ENCODE data around the gene METTL2B.
"Not testable (repeated sequence)": the region's sequence is repeated elsewhere in the genome, so short reads cannot be mapped to it uniquely, and the experiment has no call there.

The METTL2B gene, protein sequence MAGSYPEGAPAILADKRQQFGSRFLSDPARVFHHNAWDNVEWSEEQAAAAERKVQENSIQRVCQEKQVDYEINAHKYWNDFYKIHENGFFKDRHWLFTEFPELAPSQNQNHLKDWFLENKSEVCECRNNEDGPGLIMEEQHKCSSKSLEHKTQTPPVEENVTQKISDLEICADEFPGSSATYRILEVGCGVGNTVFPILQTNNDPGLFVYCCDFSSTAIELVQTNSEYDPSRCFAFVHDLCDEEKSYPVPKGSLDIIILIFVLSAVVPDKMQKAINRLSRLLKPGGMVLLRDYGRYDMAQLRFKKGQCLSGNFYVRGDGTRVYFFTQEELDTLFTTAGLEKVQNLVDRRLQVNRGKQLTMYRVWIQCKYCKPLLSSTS

DNA sequence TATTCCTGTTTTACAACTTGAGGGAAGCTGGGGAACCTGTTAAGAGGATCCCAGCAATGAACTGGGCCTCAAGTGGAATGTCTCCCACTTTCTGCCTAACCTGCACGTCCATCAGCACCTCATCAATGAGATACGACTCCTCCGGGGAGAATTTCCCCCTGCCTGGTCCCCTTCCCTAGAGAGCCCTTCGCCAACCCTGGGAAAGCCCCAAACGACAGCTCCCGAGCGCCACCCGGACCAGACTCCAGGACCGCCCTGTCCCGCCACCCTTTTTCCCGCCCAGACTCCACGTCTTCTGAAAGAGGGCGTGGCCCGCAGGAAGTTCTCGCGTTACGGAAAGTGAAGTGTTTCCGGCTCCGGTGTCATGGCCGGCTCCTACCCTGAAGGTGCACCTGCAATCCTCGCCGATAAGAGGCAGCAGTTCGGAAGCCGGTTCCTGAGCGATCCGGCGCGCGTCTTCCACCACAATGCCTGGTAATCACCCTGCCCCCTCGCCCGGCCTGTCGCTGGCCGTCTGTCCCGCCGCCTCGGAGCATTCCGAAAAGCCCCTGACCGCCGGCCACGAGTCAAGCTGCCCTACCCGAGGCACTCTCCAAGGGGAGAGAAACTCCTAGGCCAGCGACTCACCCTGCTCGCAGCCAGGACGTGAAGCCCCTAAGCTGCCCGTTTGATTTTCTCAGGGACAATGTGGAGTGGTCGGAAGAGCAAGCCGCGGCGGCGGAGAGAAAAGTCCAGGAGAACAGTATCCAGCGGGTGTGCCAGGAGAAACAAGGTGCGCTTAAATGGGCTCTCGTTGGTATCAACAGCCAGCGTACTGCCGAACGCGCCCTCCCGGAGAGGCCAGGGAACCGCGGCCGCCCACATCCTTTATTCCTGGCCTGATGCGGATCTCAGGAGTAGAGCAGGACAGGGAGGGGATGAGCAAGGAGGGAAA is at the start of gene METTL2B:
TSS of gene METTL2B (plus strand) at position 347 of the 934 bp plus-strand sequence. CDS start at position 365, 18 bp downstream.
- not testable (repeated sequence) for H3K27me3 ChIP-seq (ENCODE audit: insufficient read depth, low read length, poor library complexity, severe bottlenecking); H3K9me2 ChIP-seq (replicated peaks; ENCODE audit: low read depth, low read length); H3K9me3 ChIP-seq (ENCODE audit: insufficient read depth, low read depth, low read length); H3K36me3 ChIP-seq (ENCODE audit: insufficient read depth, low read length); H3K4me1 ChIP-seq (ENCODE audit: insufficient read depth, low read length, poor library complexity, severe bottlenecking); H3F3A ChIP-seq (ENCODE audit: low read depth)
- peak within 1 kb of the TSS; percentile 88 for H3K4me2 ChIP-seq (ENCODE audit: low read depth, low read length, poor library complexity, severe bottlenecking)
- peaks cover 27% of the 10 kb centered on the region for H3K79me2 ChIP-seq (ENCODE audit: insufficient read depth, low read length)
- TF ChIP-seq, protein P1, sequence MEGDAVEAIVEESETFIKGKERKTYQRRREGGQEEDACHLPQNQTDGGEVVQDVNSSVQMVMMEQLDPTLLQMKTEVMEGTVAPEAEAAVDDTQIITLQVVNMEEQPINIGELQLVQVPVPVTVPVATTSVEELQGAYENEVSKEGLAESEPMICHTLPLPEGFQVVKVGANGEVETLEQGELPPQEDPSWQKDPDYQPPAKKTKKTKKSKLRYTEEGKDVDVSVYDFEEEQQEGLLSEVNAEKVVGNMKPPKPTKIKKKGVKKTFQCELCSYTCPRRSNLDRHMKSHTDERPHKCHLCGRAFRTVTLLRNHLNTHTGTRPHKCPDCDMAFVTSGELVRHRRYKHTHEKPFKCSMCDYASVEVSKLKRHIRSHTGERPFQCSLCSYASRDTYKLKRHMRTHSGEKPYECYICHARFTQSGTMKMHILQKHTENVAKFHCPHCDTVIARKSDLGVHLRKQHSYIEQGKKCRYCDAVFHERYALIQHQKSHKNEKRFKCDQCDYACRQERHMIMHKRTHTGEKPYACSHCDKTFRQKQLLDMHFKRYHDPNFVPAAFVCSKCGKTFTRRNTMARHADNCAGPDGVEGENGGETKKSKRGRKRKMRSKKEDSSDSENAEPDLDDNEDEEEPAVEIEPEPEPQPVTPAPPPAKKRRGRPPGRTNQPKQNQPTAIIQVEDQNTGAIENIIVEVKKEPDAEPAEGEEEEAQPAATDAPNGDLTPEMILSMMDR (conservative IDR thresholded peaks at IDR 0.05; ENCODE audit: low read length) = peak; percentile 42
- H3K4me3 ChIP-seq (ENCODE audit: low read length, poor library complexity, severe bottlenecking) = peak within 1 kb of the TSS; percentile 75
- peak within 1 kb of the TSS; percentile 91 for H3K9ac ChIP-seq (ENCODE audit: low read depth, low read length, poor library complexity, severe bottlenecking)
- H4K20me1 ChIP-seq (ENCODE audit: insufficient read depth, low read length, poor library complexity, severe bottlenecking) = peaks cover 11% of the 10 kb centered on the region
- H2AFZ ChIP-seq (ENCODE audit: low read length) = peak within 1 kb of the TSS; percentile 92

DNA sequence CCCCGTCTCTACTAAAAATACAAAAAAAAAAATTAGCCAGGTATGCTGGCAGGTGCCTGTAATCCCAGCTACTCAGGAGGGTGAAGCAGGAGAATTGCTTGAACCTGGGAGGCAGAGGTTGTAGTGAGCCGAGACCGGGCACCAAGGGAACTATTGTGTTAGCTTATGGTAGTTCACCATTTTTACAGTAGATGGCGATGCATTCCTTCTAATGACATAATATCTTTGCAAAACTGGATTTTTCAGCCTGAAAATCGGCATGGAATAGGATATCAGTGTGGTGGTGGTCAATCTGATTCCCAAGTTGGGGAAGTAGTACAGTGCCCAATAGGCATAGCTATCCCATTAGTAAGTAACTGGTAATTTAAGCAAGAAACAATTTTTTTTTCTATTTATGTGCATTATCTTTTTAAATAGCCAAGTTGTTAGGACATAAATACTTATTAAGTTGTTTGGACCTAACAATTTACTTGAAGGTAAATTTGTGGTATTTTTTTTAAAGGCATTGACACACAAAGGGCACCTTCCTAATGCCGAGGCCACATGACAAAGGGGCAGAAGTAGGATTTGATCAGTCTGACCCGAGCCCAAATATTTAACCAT is 49.2 kb upstream of the METTL2B start:
- H3K27me3 ChIP-seq (ENCODE audit: insufficient read depth, low read length, poor library complexity, severe bottlenecking) = no peaks in the 10 kb centered on the region
- H2AFZ ChIP-seq (ENCODE audit: low read length) = no peak overlapping the region
- no peaks in the 10 kb centered on the region for H4K20me1 ChIP-seq (ENCODE audit: insufficient read depth, low read length, poor library complexity, severe bottlenecking)
- H3K9me2 ChIP-seq (replicated peaks; ENCODE audit: low read depth, low read length) = no peaks in the 10 kb centered on the region
- no peaks in the 10 kb centered on the region for H3K9me3 ChIP-seq (ENCODE audit: insufficient read depth, low read depth, low read length)
- H3F3A ChIP-seq (ENCODE audit: low read depth) = no peaks in the 10 kb centered on the region
- no peaks in the 10 kb centered on the region for H3K79me2 ChIP-seq (ENCODE audit: insufficient read depth, low read length)
- no peak overlapping the region for H3K4me2 ChIP-seq (ENCODE audit: low read depth, low read length, poor library complexity, severe bottlenecking)
- no peak for TF ChIP-seq EZH2phosphoT487 (IDR thresholded peaks at IDR 0.05; ENCODE audit: borderline replicate concordance)
- TF ChIP-seq, protein P1 (conservative IDR thresholded peaks at IDR 0.05; ENCODE audit: low read length) = peak; percentile 74
- no peaks in the 10 kb centered on the region for H3K4me1 ChIP-seq (ENCODE audit: insufficient read depth, low read length, poor library complexity, severe bottlenecking)
- no peak overlapping the region for H3K4me3 ChIP-seq (ENCODE audit: low read length, poor library complexity, severe bottlenecking)
- H3K9ac ChIP-seq (ENCODE audit: low read depth, low read length, poor library complexity, severe bottlenecking) = no peak overlapping the region
- H3K36me3 ChIP-seq (ENCODE audit: insufficient read depth, low read length) = no peaks in the 10 kb centered on the region

DNA sequence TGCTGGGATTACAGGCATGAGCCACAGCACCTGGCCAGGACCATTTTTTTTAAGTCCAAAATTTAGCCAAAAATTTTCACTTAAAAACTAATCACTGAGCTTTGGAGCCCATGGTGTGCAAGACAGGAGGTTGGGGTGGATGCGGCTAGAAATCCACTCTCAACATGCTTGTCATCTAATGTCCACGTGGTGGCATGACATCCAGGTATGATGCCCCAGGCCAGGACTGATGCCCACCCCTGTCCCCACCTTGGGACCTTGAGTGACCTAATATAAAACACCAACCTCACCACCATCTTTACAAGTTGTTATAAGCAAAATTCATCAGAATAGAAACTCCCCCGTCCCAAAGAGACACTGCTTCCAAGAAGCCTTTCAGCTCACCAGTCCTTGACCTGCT is 46.3 kb upstream of the METTL2B start:
- H3K4me1 ChIP-seq (ENCODE audit: insufficient read depth, low read length, poor library complexity, severe bottlenecking) = no peaks in the 10 kb centered on the region
- no peaks in the 10 kb centered on the region for H3F3A ChIP-seq (ENCODE audit: low read depth)
- H3K9me3 ChIP-seq (ENCODE audit: insufficient read depth, low read depth, low read length) = no peaks in the 10 kb centered on the region
- no peak overlapping the region for H3K4me2 ChIP-seq (ENCODE audit: low read depth, low read length, poor library complexity, severe bottlenecking)
- no peaks in the 10 kb centered on the region for H3K79me2 ChIP-seq (ENCODE audit: insufficient read depth, low read length)
- no peaks in the 10 kb centered on the region for H3K27me3 ChIP-seq (ENCODE audit: insufficient read depth, low read length, poor library complexity, severe bottlenecking)
- H3K4me3 ChIP-seq (ENCODE audit: low read length, poor library complexity, severe bottlenecking) = no peak overlapping the region
- no peaks in the 10 kb centered on the region for H3K36me3 ChIP-seq (ENCODE audit: insufficient read depth, low read length)
- no peak overlapping the region for H3K9ac ChIP-seq (ENCODE audit: low read depth, low read length, poor library complexity, severe bottlenecking)
- TF ChIP-seq EZH2phosphoT487 (IDR thresholded peaks at IDR 0.05; ENCODE audit: borderline replicate concordance) = no peak
- TF ChIP-seq, protein P1 (conservative IDR thresholded peaks at IDR 0.05; ENCODE audit: low read length) = peak; percentile 33
- H2AFZ ChIP-seq (ENCODE audit: low read length) = no peak overlapping the region
- no peaks in the 10 kb centered on the region for H3K9me2 ChIP-seq (replicated peaks; ENCODE audit: low read depth, low read length)
- no peaks in the 10 kb centered on the region for H4K20me1 ChIP-seq (ENCODE audit: insufficient read depth, low read length, poor library complexity, severe bottlenecking)
